Spleen (tissue), 7 donors: Measurements from ENCODE around the gene PPARA.

Experiments
- CTCF ChIP-seq, 11 experiments: fragments of 200-600 bp in 7 of 11; fragments of 450-650 bp in 4 of 11; sonication (generic) in 4 of 11; IDR thresholded peaks in 8 of 11; conservative IDR thresholded peaks in 3 of 11; 1 replicate in 7 of 11; 2 replicates in 4 of 11; pipeline versions ENCODE4 v1.4.0 to v1.8.0; 2016 to 2021; ENCODE audit warnings: antibody characterized with exemption in 11 of 11, inconsistent platforms in 4 of 11, mild to moderate bottlenecking in 1 of 11
- POLR2A ChIP-seq, 3 donors: fragments of 450-650 bp; IDR thresholded peaks; one replicate each; pipeline ENCODE4 v1.5.1; 2017; ENCODE audit warnings: antibody characterized with exemption in 3 of 3, mild to moderate bottlenecking in 1 of 3
- POLR2AphosphoS5 ChIP-seq, 3 donors: sonication (generic); formaldehyde crosslinking; IDR thresholded peaks; one replicate each; pipeline ENCODE4 v1.5.1; 2017; ENCODE audit warnings: antibody characterized with exemption in 3 of 3
- donor health status: DM: no; HTN: no; CAD: no; lungs with moderate emphysema.
- donor health status: DM: no; HTN: no; CAD: no.
- donor health status: DM: no; HTN: no; CAD: no.

- TF ChIP-seq CTCF (IDR thresholded peaks at IDR 0.05 in 8 of 11, conservative IDR thresholded peaks at IDR 0.05 in 3 of 11) (no peak), POLR2A (IDR thresholded peaks at IDR 0.05) (no peak), POLR2AphosphoS5 (IDR thresholded peaks at IDR 0.05) (no peak)
Observed at GRCh38 chr22:46288846-46289243, 138.5 kb downstream of the PPARA start.
